Daoy (cell line): Measurements from ENCODE around the gene RBM47. TPM values are rescaled to one million over a fixed set of nuclear protein-coding genes. Genes with fewer than 3 reads are reported as not detected.
"Not testable (repeated sequence)": the region's sequence is repeated elsewhere in the genome, so short reads cannot be mapped to it uniquely, and the experiment has no call there.

Experiments
- DNase-seq: peaks from one replicate; pipeline ENCODE4 v3.0.0-alpha.2; 2015; ENCODE audit warnings: low read depth
- total RNA-seq: library from RNA; depleted of rRNA; stranded (reverse); fragments of >200 nt; shearing (Covaris generic); gene quantifications from 2 replicates; pipeline ENCODE4 v1.2.3, GENCODE V29; 2014; rRNA removed

RBM47 gene
- total RNA-seq, result 3.7 and 3.8 TPM in 2 replicates

GRCh38 chr4:40629401-40630334, at the start of gene RBM47:
Gene RBM47 (minus strand): TSS chr4:40629864. CDS start chr4:40438893, 190,971 bp downstream.
- peak; percentile 64 for DNase-seq

GRCh38 chr4:40678421-40678820, 48.8 kb upstream of the RBM47 start:
- no peak for DNase-seq

GRCh38 chr4:40675166-40675565, 45.5 kb upstream of the RBM47 start:
- no peak for DNase-seq

GRCh38 chr4:40672528-40673522, 43.2 kb upstream of the RBM47 start:
- DNase-seq, result peak; percentile 86

GRCh38 chr4:40669504-40669903, 39.8 kb upstream of the RBM47 start:
- no peak for DNase-seq

- no peak for DNase-seq
These were observed 36.2 kb upstream of the RBM47 start for GRCh38 chr4:40665842-40666241.

GRCh38 chr4:40662962-40663604, 33.4 kb upstream of the RBM47 start:
- DNase-seq, result peak; percentile 72

GRCh38 chr4:40661803-40662202, 32.1 kb upstream of the RBM47 start:
- DNase-seq, result no peak

- DNase-seq, result no peak
These were observed 26.7 kb upstream of the RBM47 start for GRCh38 chr4:40656201-40656863.

GRCh38 chr4:40651280-40651679, 21.6 kb upstream of the RBM47 start:
- DNase-seq, result no peak

GRCh38 chr4:40649321-40649720, 19.7 kb upstream of the RBM47 start:
- DNase-seq, result no peak

GRCh38 chr4:40648742-40649281, 19.1 kb upstream of the RBM47 start:
- DNase-seq, result no peak

- no peak for DNase-seq
These were observed 18.5 kb upstream of the RBM47 start for GRCh38 chr4:40648131-40648530.

- no peak for DNase-seq
These were observed 15.9 kb upstream of the RBM47 start for GRCh38 chr4:40645586-40645985.

- no peak for DNase-seq
These were observed 2.4 kb upstream of the RBM47 start for GRCh38 chr4:40632080-40632479.

- DNase-seq, result no peak
These were observed 814 bp upstream of the RBM47 start for GRCh38 chr4:40630335-40631021.

GRCh38 chr4:40628888-40629287, 776 bp downstream of the RBM47 start:
- DNase-seq, result no peak

GRCh38 chr4:40628407-40628806, 1.3 kb downstream of the RBM47 start:
- DNase-seq, result not testable (repeated sequence)

- DNase-seq, result no peak
These were observed 2.1 kb downstream of the RBM47 start for GRCh38 chr4:40627540-40627939.
